Osteoblast (primary cell): Measurements from ENCODE around the gene PAFAH1B1. TPM values are rescaled to one million over a fixed set of nuclear protein-coding genes. Genes with fewer than 3 reads are reported as not detected.

Experiments
- DNase-seq: peaks from one replicate; pipeline ENCODE4 v3.0.0; 2011; ENCODE audit warnings: low spot score, mixed read lengths; ENCODE audit not compliant: insufficient read length; ENCODE audit errors: missing footprints
- H2AFZ ChIP-seq: 2 replicates; pipeline ENCODE4 v1.6.0; 2011; ENCODE audit warnings: mild to moderate bottlenecking, low read length
- H3K27ac ChIP-seq: 2 replicates; pipeline ENCODE4 v1.5.1; 2011; ENCODE audit warnings: mild to moderate bottlenecking, low read depth, low read length, moderate library complexity
- H3K27me3 ChIP-seq: 2 replicates; pipeline ENCODE4 v1.6.0; 2012; ENCODE audit warnings: mild to moderate bottlenecking, control low read depth, inconsistent platforms, low read length, moderate library complexity; ENCODE audit not compliant: insufficient read depth
- H3K36me3 ChIP-seq: 2 replicates; pipeline ENCODE4 v1.5.1; 2011; ENCODE audit warnings: mild to moderate bottlenecking, low read length, control low read depth, moderate library complexity; ENCODE audit not compliant: insufficient read depth
- H3K4me1 ChIP-seq: 2 replicates; pipeline ENCODE4 v1.5.1; 2011; ENCODE audit warnings: mild to moderate bottlenecking, low read length, control low read depth, moderate library complexity; ENCODE audit not compliant: insufficient read depth
- H3K4me2 ChIP-seq: 2 replicates; pipeline ENCODE4 v1.6.0; 2011; ENCODE audit warnings: mild to moderate bottlenecking, low read length; ENCODE audit not compliant: insufficient read depth
- H3K4me3 ChIP-seq: fragments of 200-600 bp; sonication (generic); 3 replicates; pipeline ENCODE4 v1.5.1; 2012; ENCODE audit warnings: mild to moderate bottlenecking, low read length, inconsistent platforms; ENCODE audit not compliant: insufficient read depth
- H3K79me2 ChIP-seq: 2 replicates; pipeline ENCODE4 v1.6.0; 2012; ENCODE audit warnings: mild to moderate bottlenecking, low read length, control low read depth, inconsistent platforms; ENCODE audit not compliant: insufficient read depth
- H3K9me3 ChIP-seq: 2 replicates; pipeline ENCODE4 v1.5.1; 2011; ENCODE audit warnings: low read depth, low read length, control low read depth
- H4K20me1 ChIP-seq: 2 replicates; pipeline ENCODE4 v1.6.0; 2012; ENCODE audit warnings: mild to moderate bottlenecking, low read length, control low read depth; ENCODE audit not compliant: insufficient read depth
- CTCF ChIP-seq: IDR thresholded peaks from 2 replicates; pipeline ENCODE4 v1.5.1; 2011; ENCODE audit warnings: mild to moderate bottlenecking, low read depth, low read length, moderate library complexity; ENCODE audit errors: extremely low read depth
- total RNA-seq: library from RNA; depleted of rRNA; stranded (reverse); fragments of >200 nt; gene quantifications from 2 replicates; pipeline ENCODE4 v1.2.3, GENCODE V29; 2012

Gene PAFAH1B1
- total RNA-seq, 1 donor = 128 TPM

- no peak overlapping the region for H3K4me3 ChIP-seq
- H3K27me3 ChIP-seq = no peaks in the 10 kb centered on the region
- DNase-seq = no peak
- peaks cover 45% of the 10 kb centered on the region for H3K36me3 ChIP-seq
- peaks cover 14% of the 10 kb centered on the region for H4K20me1 ChIP-seq
- H3K27ac ChIP-seq = no peak overlapping the region
- peaks cover 23% of the 10 kb centered on the region for H3K4me1 ChIP-seq
- H3K79me2 ChIP-seq = peaks cover 29% of the 10 kb centered on the region
- no peaks in the 10 kb centered on the region for H3K9me3 ChIP-seq
- no peak for TF ChIP-seq CTCF
- H3K4me2 ChIP-seq = no peak overlapping the region
- no peak overlapping the region for H2AFZ ChIP-seq
These were observed 91.1 kb downstream of the PAFAH1B1 start for GRCh38 chr17:2684549-2684948.

- no peak overlapping the region for H3K27ac ChIP-seq
- H3K4me1 ChIP-seq = peaks cover 23% of the 10 kb centered on the region
- no peak overlapping the region for H2AFZ ChIP-seq
- H3K36me3 ChIP-seq = peaks cover 34% of the 10 kb centered on the region
- peak; percentile 35 for DNase-seq
- peaks cover 10% of the 10 kb centered on the region for H4K20me1 ChIP-seq
- TF ChIP-seq CTCF = no peak
- H3K9me3 ChIP-seq = no peaks in the 10 kb centered on the region
- H3K4me3 ChIP-seq = no peak overlapping the region
- H3K27me3 ChIP-seq = no peaks in the 10 kb centered on the region
- H3K79me2 ChIP-seq = peaks cover 19% of the 10 kb centered on the region
- H3K4me2 ChIP-seq = no peak overlapping the region
These were observed 92.2 kb downstream of the PAFAH1B1 start for GRCh38 chr17:2685696-2686095.

GRCh38 chr17:2687074-2687418, 93.6 kb downstream of the PAFAH1B1 start:
- Histone ChIP-seq H3K4me1 (peaks cover 17% of the 10 kb centered on the region), H3K27me3 (no peaks in the 10 kb centered on the region), H3K4me3 (no peak overlapping the region), H3K79me2 (peaks cover 7% of the 10 kb centered on the region), H3K9me3 (no peaks in the 10 kb centered on the region), H3K36me3 (peaks cover 25% of the 10 kb centered on the region), H4K20me1 (peaks cover 7% of the 10 kb centered on the region), H2AFZ (no peak overlapping the region), H3K4me2 (no peak overlapping the region), H3K27ac (peak overlapping the region; percentile 59)
- no peak for DNase-seq
- no peak for TF ChIP-seq CTCF

- Histone ChIP-seq H3K79me2 (no peaks in the 10 kb centered on the region), H3K36me3 (peaks cover 24% of the 10 kb centered on the region), H3K27me3 (no peaks in the 10 kb centered on the region), H3K4me1 (peaks cover 12% of the 10 kb centered on the region), H4K20me1 (peaks cover 6% of the 10 kb centered on the region), H3K27ac (no peak overlapping the region), H3K9me3 (no peaks in the 10 kb centered on the region), H3K4me3 (no peak overlapping the region), H2AFZ (no peak overlapping the region), H3K4me2 (no peak overlapping the region)
- TF ChIP-seq CTCF = no peak
- peak; percentile 80 for DNase-seq
These were observed 95.2 kb downstream of the PAFAH1B1 start for GRCh38 chr17:2688351-2689342.
